Prostate gland (tissue), 2 donors: Measurements from ENCODE around the gene COL4A5.

Experiments used
- POLR2A ChIP-seq: fragments of 450-650 bp; IDR thresholded peaks from one replicate; pipeline ENCODE4 v1.6.1; 2016; ENCODE audit warnings: antibody characterized with exemption, mild to moderate bottlenecking
- POLR2AphosphoS5 ChIP-seq: sonication (generic); formaldehyde crosslinking; IDR thresholded peaks from one replicate; pipeline ENCODE4 v1.6.1; 2017; ENCODE audit warnings: antibody characterized with exemption
- TF ChIP-seq, protein P1 (sequence below), 4 experiments: fragments of 200-600 bp in 2 of 4; fragments of 450-650 bp in 2 of 4; sonication (generic) in 2 of 4; IDR thresholded peaks; 1 replicate in 3 of 4; 2 replicates in 1 of 4; pipeline ENCODE4 v1.5.1; 2016 to 2019; ENCODE audit warnings: antibody characterized with exemption in 4 of 4, mild to moderate bottlenecking in 2 of 4, moderate library complexity in 2 of 4

DNA sequence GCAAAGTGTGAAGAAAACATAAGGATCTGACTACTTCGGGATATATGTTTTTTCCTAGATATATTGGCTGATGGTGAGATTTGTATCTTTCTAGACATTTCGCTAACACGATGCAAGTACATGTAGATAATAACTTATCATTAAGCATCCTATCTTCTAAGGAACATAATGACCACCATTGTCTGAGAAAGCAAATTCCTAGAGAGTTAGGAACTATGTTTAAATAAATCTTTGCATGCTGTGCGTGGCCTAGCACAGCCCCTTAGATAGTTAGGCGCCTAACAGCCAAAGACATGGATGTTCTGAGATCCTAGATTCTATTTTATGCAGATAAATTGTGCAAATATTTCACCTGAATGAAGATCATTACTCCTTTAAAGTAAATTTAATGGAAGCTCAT, 4.4 kb upstream of the COL4A5 start:
- TF ChIP-seq, protein P1, sequence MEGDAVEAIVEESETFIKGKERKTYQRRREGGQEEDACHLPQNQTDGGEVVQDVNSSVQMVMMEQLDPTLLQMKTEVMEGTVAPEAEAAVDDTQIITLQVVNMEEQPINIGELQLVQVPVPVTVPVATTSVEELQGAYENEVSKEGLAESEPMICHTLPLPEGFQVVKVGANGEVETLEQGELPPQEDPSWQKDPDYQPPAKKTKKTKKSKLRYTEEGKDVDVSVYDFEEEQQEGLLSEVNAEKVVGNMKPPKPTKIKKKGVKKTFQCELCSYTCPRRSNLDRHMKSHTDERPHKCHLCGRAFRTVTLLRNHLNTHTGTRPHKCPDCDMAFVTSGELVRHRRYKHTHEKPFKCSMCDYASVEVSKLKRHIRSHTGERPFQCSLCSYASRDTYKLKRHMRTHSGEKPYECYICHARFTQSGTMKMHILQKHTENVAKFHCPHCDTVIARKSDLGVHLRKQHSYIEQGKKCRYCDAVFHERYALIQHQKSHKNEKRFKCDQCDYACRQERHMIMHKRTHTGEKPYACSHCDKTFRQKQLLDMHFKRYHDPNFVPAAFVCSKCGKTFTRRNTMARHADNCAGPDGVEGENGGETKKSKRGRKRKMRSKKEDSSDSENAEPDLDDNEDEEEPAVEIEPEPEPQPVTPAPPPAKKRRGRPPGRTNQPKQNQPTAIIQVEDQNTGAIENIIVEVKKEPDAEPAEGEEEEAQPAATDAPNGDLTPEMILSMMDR (IDR thresholded peaks at IDR 0.05), result no peak
- TF ChIP-seq POLR2AphosphoS5 (no peak), POLR2A (no peak)
